ENCODE results near the gene ZW10.
"Not testable (repeated sequence)": the region's sequence is repeated elsewhere in the genome, so short reads cannot be mapped to it uniquely, and the experiment has no call there.

ZW10 gene

GRCh38 chr11:113752932-113753331 lies 20.6 kb downstream of the ZW10 start:
- DNase-seq (ENCODE audit: low read depth): no peak

GRCh38 chr11:113736323-113736722 lies 37.2 kb downstream of the ZW10 start:
- no peak for DNase-seq (ENCODE audit: low read depth)

DNA sequence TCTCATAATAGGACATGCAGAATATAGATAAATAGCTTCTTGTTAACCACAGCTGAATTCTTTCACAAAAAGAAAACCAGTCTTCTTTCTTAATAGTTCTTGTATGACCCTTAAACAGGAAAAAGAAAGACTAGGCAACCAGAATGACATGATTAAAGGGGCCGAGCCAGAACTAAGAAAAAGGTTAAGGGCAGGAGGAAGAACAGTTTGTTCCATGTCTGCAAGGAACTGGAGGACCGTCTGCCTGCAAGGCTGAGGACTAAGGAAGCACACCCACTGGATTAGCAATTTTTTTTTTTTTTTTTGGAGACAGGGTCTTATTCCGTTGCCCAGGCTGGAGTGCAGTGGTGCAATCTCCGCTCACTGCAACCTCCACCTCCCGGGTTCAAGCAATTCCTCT lies 41.4 kb downstream of the ZW10 start:
- DNase-seq (ENCODE audit: low read depth): no peak

DNA sequence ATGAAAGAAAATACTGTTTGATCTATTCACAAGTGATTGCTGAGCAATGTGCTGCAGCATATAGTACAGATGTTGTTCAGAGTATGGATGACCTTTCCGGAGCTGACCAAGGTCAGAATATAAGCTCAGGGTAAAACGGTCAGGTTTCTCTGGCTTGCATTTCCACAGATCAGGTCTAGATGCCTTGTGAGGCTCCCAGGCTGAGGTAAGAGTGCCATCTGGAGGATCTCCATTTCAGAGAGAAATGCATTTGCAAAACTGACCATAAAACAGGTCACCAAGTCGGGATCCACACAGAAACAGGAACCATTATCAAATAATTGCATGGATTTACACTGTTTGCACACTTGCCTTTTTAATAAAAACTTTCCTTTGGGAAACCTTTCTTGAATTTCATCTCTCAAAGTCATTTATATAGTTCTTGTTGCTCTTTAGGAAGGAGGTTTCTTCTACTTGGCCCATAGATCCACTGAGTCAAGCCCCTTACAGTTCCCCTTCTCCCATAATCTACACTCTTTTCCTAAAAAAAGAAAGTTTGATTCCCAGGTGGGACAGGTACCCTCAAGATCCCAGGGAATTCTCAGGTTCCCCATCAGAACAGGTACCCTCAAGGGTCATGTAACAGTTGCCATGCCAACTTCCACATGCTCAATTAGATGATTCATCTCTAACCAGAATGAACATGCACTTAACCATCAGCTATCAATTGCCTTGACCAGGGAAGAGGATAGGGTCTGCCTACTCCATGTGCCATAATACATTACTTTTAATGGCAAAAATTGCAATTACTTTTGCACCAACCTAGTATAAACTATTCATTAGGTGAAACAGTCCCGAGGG lies 42.4 kb downstream of the ZW10 start:
- no peak for DNase-seq (ENCODE audit: low read depth)

- no peak for DNase-seq (ENCODE audit: low read depth)
Observed at GRCh38 chr11:113729456-113729855, 44.0 kb downstream of the ZW10 start.

- no peak for DNase-seq (ENCODE audit: low read depth)
Observed at GRCh38 chr11:113728814-113729213, 44.7 kb downstream of the ZW10 start.

- DNase-seq (ENCODE audit: low read depth): no peak
Observed at GRCh38 chr11:113725913-113726312, 47.6 kb downstream of the ZW10 start.

DNA sequence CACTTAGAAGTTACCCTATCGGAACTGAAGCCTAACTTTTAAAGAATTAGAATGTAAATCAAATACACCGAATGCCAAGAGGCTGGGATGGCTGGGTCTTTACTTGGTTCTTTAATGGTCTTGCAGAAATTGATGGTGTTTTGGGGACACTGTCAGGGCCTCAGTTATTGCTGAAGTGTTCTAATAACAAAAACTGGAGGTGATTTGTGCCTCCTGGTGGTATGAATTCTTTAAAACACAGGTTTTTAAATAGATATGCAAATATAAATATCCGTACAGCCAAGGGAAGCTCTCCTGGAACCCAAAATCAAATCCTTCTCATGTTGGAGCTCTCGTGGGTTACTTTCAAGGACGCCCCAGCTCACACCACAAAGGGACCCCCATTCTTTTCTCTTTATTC lies 48.1 kb downstream of the ZW10 start:
- no peak for DNase-seq (ENCODE audit: low read depth)

DNA sequence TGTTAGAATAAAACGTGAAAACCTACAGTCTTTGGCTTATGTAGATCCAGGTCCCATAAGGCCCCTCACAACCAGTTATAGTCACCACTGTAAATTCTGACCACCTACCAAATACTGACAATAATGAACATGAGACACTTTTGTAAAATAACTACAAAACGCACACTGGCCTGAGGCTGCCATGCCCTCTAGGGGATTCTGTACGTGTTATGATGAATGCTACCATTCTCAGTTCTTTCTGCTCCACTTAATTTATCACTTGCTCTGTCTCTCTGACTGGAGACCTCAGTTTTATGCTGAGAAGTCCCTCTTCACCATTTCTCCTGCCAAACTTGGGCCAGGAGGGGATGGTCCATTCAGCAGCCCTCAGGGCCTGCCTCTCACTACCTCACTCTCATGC lies 48.7 kb downstream of the ZW10 start:
- no peak for DNase-seq (ENCODE audit: low read depth)

- no peak for DNase-seq (ENCODE audit: low read depth)
Observed at GRCh38 chr11:113723787-113724186, 49.7 kb downstream of the ZW10 start.

DNA sequence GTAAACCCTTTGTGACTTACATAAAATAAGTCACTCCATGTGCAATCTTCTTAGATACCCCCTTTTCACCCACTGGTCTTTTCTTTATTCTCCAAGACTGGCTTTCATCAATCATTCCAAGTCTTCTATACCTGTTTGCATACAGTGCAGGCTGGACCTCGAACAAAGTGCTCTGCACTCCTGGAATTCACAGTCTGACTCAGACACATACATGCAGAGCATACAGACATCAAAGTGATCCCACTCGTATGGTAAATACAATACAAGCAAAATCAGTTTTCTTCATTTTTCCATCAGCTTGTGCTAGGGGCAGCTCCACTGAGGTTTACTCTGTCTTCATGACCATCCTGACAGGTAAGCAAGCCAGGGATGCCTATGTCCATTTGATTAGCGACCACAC lies 50.6 kb downstream of the ZW10 start:
- no peak for DNase-seq (ENCODE audit: low read depth)

DNA sequence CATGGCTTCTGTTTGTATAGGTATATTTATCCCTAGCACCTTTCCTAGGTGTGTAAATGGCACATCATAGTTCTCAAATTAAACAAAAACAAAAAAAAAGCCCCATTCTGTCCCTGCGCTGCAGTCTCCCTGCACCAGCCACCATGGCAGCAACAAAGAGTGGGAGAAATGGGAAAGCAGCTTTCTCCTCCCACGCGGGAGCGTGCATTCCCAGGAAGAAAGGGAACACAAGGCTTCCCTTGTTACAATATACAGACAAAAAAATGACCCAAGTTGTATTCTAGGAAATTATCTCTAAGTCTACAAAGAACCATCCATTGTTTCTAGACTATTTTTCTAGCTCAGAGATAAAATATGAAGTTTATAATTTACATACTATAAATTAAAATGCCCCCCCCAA lies 51.3 kb downstream of the ZW10 start:
- DNase-seq (ENCODE audit: low read depth): no peak

GRCh38 chr11:113721462-113722066 lies 51.9 kb downstream of the ZW10 start:
- DNase-seq (ENCODE audit: low read depth): no peak

- DNase-seq (ENCODE audit: low read depth): not testable (repeated sequence)
Observed at GRCh38 chr11:113720478-113720877, 53.0 kb downstream of the ZW10 start.

DNA sequence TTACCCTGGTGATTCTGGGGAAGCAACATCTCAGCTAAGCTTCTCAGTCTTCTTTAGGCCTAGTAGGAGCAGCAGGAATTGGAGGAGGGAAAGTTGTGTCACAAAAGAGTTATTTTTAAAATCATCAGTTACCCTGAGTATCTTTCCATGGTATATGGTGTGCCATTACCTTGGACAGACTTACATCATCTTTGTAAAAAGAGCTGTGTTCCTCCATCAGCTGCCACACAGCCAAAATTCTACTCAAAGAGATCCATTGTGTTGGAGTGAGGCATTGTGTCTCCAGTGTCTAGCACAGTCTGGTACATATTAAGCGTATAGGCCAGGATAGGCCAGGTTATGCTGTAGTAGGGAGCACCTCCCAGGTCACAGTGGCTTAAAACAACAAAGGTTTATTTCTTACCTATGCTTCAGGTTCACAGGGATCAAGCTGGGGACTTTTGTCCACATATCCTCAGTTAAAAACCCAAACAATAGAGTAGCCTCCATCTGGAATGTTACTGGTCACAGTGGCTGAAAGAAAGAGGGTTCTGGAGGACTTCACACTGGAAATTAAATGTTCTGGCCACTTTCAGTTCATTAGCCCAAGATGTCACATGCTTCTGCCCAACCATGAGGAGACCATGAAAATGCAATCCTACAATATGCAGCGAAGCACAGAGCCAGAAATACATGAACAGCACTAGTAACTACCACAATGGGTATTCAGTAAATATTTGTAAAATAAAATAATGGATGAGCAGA lies 57.4 kb downstream of the ZW10 start:
- no peak for DNase-seq (ENCODE audit: low read depth)

DNA sequence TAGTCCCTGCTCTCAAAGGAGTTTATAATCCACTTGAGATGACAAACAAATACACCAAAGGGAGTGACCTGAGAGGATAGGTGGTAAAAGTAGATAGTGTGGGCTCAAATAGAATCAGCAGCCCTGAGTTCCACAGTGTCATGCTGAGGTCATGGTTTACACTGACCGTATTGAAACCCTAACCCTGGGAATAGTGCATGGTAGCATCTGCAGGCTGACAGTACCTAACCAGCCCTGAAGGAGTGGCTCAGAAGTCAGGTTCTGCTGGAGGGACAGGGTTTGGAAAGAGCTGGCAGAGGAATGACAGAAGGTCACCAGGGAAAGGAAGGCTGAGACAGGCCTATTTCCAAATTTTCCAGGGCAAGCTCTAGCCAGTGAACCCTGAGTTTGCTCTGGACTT lies 58.2 kb downstream of the ZW10 start:
- no peak for DNase-seq (ENCODE audit: low read depth)

GRCh38 chr11:113710989-113711388 lies 62.5 kb downstream of the ZW10 start:
- DNase-seq (ENCODE audit: low read depth): no peak

DNA sequence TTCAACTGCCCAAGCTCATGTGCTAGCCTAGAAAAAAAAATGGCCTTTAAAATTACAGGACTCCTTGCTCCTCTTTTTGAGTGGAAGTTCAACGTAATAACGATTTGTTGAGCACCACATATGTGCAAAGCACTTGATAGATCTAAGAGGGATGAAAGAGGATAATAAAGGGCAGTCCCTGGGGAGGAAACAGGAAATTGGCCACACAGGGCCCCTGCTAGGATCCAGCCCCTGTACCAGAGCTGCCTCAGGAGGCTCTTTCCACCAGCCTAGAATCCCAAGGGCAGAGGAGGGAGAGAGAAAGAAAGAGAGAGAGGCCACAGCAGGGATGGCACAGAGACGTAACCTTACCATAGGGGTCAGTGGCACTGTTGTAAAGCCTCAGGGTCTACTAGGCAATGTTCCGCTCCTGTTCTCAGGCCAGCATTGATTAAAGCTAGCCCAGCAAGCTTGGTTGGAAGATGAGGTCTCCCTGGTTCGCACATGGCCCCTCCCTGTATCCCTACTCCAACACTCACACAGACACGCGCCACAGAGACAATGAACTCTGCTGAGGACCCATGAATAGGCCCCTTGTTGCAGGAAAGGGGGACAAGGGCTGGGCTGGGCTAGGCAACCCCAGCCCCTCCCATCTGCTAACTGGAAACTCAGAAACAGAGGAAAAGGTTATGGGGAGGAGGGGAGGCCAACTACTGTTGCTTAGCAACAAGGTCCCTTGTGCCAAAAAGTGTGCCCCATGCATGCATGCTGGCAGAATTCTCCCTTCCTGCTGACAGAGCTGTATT lies 67.4 kb downstream of the ZW10 start, which contains the start of gene TMPRSS5:
Gene TMPRSS5, minus strand, starts transcription at position 438 of the 785 bp plus-strand sequence. Its CDS starts 84 bp downstream, at position 354.
- DNase-seq (ENCODE audit: low read depth): no peak

GRCh38 chr11:113703551-113703950 lies 69.9 kb downstream of the ZW10 start:
- DNase-seq (ENCODE audit: low read depth): not testable (repeated sequence)

DNA sequence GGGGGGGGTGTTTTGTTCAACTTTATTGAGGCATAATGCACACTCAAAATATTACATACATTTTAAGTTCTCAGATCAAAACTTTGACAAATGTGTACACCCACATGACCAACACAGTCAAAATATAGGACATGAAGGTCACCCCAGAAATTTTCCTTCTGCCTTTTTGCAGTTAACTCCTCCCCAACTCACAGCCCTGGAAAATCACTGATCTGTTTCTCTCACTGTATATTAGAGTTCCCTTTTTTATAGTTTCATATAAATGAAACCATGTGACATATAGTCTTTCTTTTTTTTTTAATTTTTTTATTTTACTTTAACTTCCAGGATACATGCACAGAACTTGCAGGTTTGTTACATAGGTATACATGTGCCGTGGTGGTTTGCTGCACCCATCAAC lies 72.0 kb downstream of the ZW10 start:
- no peak for DNase-seq (ENCODE audit: low read depth)

DNA sequence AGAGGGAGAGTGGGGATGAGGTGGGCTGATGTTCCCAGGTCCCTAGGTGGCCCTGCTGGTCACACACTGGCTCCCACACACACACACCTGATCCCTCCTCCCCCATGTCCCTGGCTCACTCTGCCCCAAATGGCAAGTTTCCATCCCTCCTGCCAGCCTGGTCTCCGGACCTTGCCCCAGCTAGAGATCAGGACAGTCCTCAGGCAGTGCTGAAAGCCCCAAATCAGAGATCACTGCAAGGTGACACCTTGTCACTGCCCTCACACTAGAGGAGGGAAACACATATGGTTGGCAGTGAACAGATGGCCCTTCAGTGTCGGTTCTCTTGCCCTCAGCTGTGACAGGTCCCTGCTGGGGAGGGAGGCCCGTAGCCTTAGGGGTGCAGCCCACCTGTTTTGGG lies 75.0 kb downstream of the ZW10 start:
- no peak for DNase-seq (ENCODE audit: low read depth)

- DNase-seq (ENCODE audit: low read depth): no peak
Observed at GRCh38 chr11:113697756-113698407, 75.6 kb downstream of the ZW10 start.
